ENCODE measurements around the gene THSD4.
A peak's percentile ranks its signal among the peaks of the same experiment; 100 is the strongest.
"Not testable (repeated sequence)": the region's sequence is repeated elsewhere in the genome, so short reads cannot be mapped to it uniquely, and the experiment has no call there.

THSD4 gene

DNA sequence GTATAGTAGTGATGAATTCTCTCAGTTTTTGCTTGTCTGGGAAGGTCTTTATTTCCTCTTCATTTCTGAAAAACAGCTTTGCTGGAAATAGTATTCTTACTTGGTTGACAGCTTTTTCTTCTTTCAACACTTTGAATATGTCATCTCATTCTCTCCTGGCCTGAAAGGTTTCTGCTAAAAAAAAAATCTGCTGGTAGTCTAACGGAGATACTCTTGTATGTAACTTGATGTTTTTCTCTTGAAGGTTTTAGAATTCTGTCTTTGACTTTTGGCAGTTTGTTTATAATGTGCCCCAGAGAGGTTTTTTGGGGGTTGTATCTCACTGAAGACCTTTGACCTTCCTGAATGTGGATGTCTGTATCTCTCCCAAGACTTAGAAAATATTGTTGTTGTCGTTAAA lies 47.0 kb downstream of the THSD4 start:
- H3K9me3 ChIP-seq (ENCODE audit: control insufficient read depth, low read length), result peaks cover 8% of the 10 kb centered on the region
- no peak overlapping the region for H2BK120ac ChIP-seq (ENCODE audit: low read depth, low read length)
- H3K4me2 ChIP-seq (ENCODE audit: low read length, poor library complexity, severe bottlenecking), result no peak overlapping the region
- H3K36me3 ChIP-seq (ENCODE audit: control insufficient read depth in 1 of 2, insufficient read depth in 2 of 2, low read depth in 1 of 2, low read length in 2 of 2), result peaks cover 0 to 4% of the 10 kb centered on the region in 2 experiments
- H3K27ac ChIP-seq (ENCODE audit: low read length, poor library complexity, severe bottlenecking), result no peak overlapping the region
- no peak overlapping the region for H2BK12ac ChIP-seq (ENCODE audit: low read length in 2 of 2)
- H2BK5ac ChIP-seq (ENCODE audit: low read depth, low read length, poor library complexity, severe bottlenecking), result no peak overlapping the region
- no peak overlapping the region for H3K4ac ChIP-seq (ENCODE audit: low read depth in 1 of 2, low read length in 2 of 2)
- H3K23ac ChIP-seq (ENCODE audit: low read length in 2 of 2), result no peak overlapping the region
- no peaks in the 10 kb centered on the region for H3K4me1 ChIP-seq (ENCODE audit: control insufficient read depth, insufficient read depth, low read depth, low read length)
- WGBS, result 86% methylated on average over 1 of the region's 2 CpGs
- H3K9ac ChIP-seq (ENCODE audit: low read length), result no peak overlapping the region
- H3K18ac ChIP-seq (ENCODE audit: low read depth in 1 of 2, low read length in 2 of 2), result no peak overlapping the region
- H2BK15ac ChIP-seq (ENCODE audit: low read depth, poor library complexity, severe bottlenecking), result no peak overlapping the region
- no peak overlapping the region for H2AFZ ChIP-seq (ENCODE audit: low read depth, low read length)
- no peaks in the 10 kb centered on the region for H3K27me3 ChIP-seq (ENCODE audit: control insufficient read depth in 1 of 2, insufficient read depth in 1 of 2, low read length in 2 of 2)
- no peak overlapping the region for H4K8ac ChIP-seq (ENCODE audit: low read length)
- H4K91ac ChIP-seq (ENCODE audit: low read length), result no peak overlapping the region
- no peak for DNase-seq
- no peak overlapping the region for H3K4me3 ChIP-seq (ENCODE audit: insufficient read depth in 1 of 2, low read depth in 1 of 2, low read length in 2 of 2)
- peaks cover 11% of the 10 kb centered on the region for H3K79me1 ChIP-seq (replicated peaks; ENCODE audit: low read length, poor library complexity, severe bottlenecking)
- no peak overlapping the region for H3K14ac ChIP-seq (ENCODE audit: low read length in 2 of 2)
- no peak overlapping the region for H2AK5ac ChIP-seq (ENCODE audit: low read length, severe bottlenecking)

DNA sequence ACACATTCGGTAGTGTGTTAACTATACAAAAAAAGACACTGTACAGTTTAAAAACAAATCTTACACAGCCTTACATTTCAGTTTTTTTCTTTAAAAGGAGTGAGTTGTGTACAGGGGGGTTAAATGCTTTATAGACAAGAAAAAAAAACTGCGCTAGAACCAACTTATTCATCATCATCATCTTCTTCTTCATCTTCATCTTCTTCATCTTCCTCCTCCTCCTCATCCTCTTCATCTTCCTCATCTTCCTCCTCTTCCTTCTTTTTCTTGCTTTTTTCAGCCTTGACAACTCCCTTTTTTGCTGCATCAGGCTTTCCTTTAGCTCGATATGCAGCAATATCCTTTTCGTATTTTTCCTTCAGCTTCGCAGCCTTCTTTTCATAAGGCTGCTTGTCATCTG lies 49.3 kb downstream of the THSD4 start:
- not testable (repeated sequence) for H3K4me1 ChIP-seq (ENCODE audit: control insufficient read depth, insufficient read depth, low read depth, low read length); H3K4ac ChIP-seq (ENCODE audit: low read depth in 1 of 2, low read length in 2 of 2); H2AK5ac ChIP-seq (ENCODE audit: low read length, severe bottlenecking); H3K27me3 ChIP-seq (ENCODE audit: control insufficient read depth in 1 of 2, insufficient read depth in 1 of 2, low read length in 2 of 2); H2AFZ ChIP-seq (ENCODE audit: low read depth, low read length); H3K14ac ChIP-seq (ENCODE audit: low read length in 2 of 2); H3K9me3 ChIP-seq (ENCODE audit: control insufficient read depth, low read length); H3K36me3 ChIP-seq (ENCODE audit: control insufficient read depth in 1 of 2, insufficient read depth in 2 of 2, low read depth in 1 of 2, low read length in 2 of 2); H4K91ac ChIP-seq (ENCODE audit: low read length); DNase-seq; H3K4me3 ChIP-seq (ENCODE audit: insufficient read depth in 1 of 2, low read depth in 1 of 2, low read length in 2 of 2); H3K23ac ChIP-seq (ENCODE audit: low read length in 2 of 2); H2BK12ac ChIP-seq (ENCODE audit: low read length in 2 of 2); H2BK5ac ChIP-seq (ENCODE audit: low read depth, low read length, poor library complexity, severe bottlenecking); H3K27ac ChIP-seq (ENCODE audit: low read length, poor library complexity, severe bottlenecking); H3K18ac ChIP-seq (ENCODE audit: low read depth in 1 of 2, low read length in 2 of 2); H3K4me2 ChIP-seq (ENCODE audit: low read length, poor library complexity, severe bottlenecking); H2BK120ac ChIP-seq (ENCODE audit: low read depth, low read length); H2BK15ac ChIP-seq (ENCODE audit: low read depth, poor library complexity, severe bottlenecking); H4K8ac ChIP-seq (ENCODE audit: low read length); H3K9ac ChIP-seq (ENCODE audit: low read length)
- peaks cover 11% of the 10 kb centered on the region for H3K79me1 ChIP-seq (replicated peaks; ENCODE audit: low read length, poor library complexity, severe bottlenecking)
- WGBS, result no CpG with 5 or more reads among the region's 5 CpGs

GRCh38 chr15:71167445-71168165 lies 52.3 kb downstream of the THSD4 start:
- no peak overlapping the region for H3K23ac ChIP-seq (ENCODE audit: low read length in 2 of 2)
- no peak overlapping the region for H3K14ac ChIP-seq (ENCODE audit: low read length in 2 of 2)
- no peaks in the 10 kb centered on the region for H3K27me3 ChIP-seq (ENCODE audit: control insufficient read depth in 1 of 2, insufficient read depth in 1 of 2, low read length in 2 of 2)
- H3K27ac ChIP-seq (ENCODE audit: low read length, poor library complexity, severe bottlenecking), result no peak overlapping the region
- no peak overlapping the region for H2BK5ac ChIP-seq (ENCODE audit: low read depth, low read length, poor library complexity, severe bottlenecking)
- H2BK15ac ChIP-seq (ENCODE audit: low read depth, poor library complexity, severe bottlenecking), result no peak overlapping the region
- H3K4me3 ChIP-seq (ENCODE audit: insufficient read depth in 1 of 2, low read depth in 1 of 2, low read length in 2 of 2), result no peak overlapping the region
- H2BK12ac ChIP-seq (ENCODE audit: low read length in 2 of 2), result no peak overlapping the region
- WGBS, result 87% methylated on average over 3 of the region's 3 CpGs
- no peak overlapping the region for H2AK5ac ChIP-seq (ENCODE audit: low read length, severe bottlenecking)
- no peaks in the 10 kb centered on the region for H3K4me1 ChIP-seq (ENCODE audit: control insufficient read depth, insufficient read depth, low read depth, low read length)
- no peak overlapping the region for H2AFZ ChIP-seq (ENCODE audit: low read depth, low read length)
- peaks cover 4 to 6% of the 10 kb centered on the region in 2 experiments for H3K36me3 ChIP-seq (ENCODE audit: control insufficient read depth in 1 of 2, insufficient read depth in 2 of 2, low read depth in 1 of 2, low read length in 2 of 2)
- no peak overlapping the region for H3K18ac ChIP-seq (ENCODE audit: low read depth in 1 of 2, low read length in 2 of 2)
- peaks cover 11% of the 10 kb centered on the region for H3K79me1 ChIP-seq (replicated peaks; ENCODE audit: low read length, poor library complexity, severe bottlenecking)
- no peak overlapping the region for H2BK120ac ChIP-seq (ENCODE audit: low read depth, low read length)
- no peak for DNase-seq
- no peak overlapping the region for H3K4ac ChIP-seq (ENCODE audit: low read depth in 1 of 2, low read length in 2 of 2)
- H4K8ac ChIP-seq (ENCODE audit: low read length), result no peak overlapping the region
- no peak overlapping the region for H4K91ac ChIP-seq (ENCODE audit: low read length)
- peaks cover 17% of the 10 kb centered on the region for H3K9me3 ChIP-seq (ENCODE audit: control insufficient read depth, low read length)
- H3K9ac ChIP-seq (ENCODE audit: low read length), result peak overlapping the region; percentile 2
- no peak overlapping the region for H3K4me2 ChIP-seq (ENCODE audit: low read length, poor library complexity, severe bottlenecking)

DNA sequence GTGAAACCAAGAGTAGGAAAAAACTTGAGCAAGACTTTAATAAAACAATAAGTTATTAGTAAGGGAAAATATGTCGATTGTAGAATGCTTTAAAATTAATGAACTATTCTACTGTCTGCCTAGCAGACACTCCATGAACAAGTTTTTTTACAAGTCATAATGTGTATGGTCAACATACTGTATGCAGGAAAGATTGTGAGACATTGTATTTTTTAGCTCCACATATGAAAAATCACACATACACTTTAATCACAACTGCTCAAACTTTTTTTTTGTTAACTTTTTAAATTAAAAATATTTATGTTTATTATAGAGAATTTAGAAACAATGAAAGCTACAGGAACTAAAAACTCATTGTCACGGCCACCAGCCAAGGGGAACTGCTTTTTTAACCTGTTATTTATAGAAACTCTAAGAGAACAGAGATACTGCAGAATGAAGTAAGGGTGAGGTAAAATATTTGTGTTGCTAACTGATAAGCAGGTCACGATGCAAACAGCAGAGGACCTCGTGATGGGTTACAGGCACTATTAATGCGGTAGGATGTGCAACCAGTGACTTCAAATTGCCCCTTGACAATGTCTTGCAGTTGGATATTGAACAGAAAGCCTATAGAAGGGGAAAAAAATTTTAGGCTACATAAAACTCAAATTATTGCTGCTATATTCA lies 53.0 kb downstream of the THSD4 start:
- Histone ChIP-seq H3K23ac (ENCODE audit: low read length in 2 of 2) (no peak overlapping the region), H4K91ac (ENCODE audit: low read length) (no peak overlapping the region), H2BK5ac (ENCODE audit: low read depth, low read length, poor library complexity, severe bottlenecking) (no peak overlapping the region), H3K9ac (ENCODE audit: low read length) (peak overlapping the region; percentile 2), H3K79me1 (replicated peaks; ENCODE audit: low read length, poor library complexity, severe bottlenecking) (peaks cover 11% of the 10 kb centered on the region), H2BK120ac (ENCODE audit: low read depth, low read length) (no peak overlapping the region), H3K9me3 (ENCODE audit: control insufficient read depth, low read length) (peaks cover 23% of the 10 kb centered on the region), H3K36me3 (ENCODE audit: control insufficient read depth in 1 of 2, insufficient read depth in 2 of 2, low read depth in 1 of 2, low read length in 2 of 2) (peaks cover 4 to 6% of the 10 kb centered on the region in 2 experiments), H3K4me1 (ENCODE audit: control insufficient read depth, insufficient read depth, low read depth, low read length) (no peaks in the 10 kb centered on the region), H2BK12ac (ENCODE audit: low read length in 2 of 2) (no peak overlapping the region), H3K14ac (ENCODE audit: low read length in 2 of 2) (no peak overlapping the region), H3K18ac (ENCODE audit: low read depth in 1 of 2, low read length in 2 of 2) (no peak overlapping the region), H2BK15ac (ENCODE audit: low read depth, poor library complexity, severe bottlenecking) (no peak overlapping the region), H3K4me2 (ENCODE audit: low read length, poor library complexity, severe bottlenecking) (no peak overlapping the region), H2AFZ (ENCODE audit: low read depth, low read length) (no peak overlapping the region), H3K27ac (ENCODE audit: low read length, poor library complexity, severe bottlenecking) (no peak overlapping the region), H3K4ac (ENCODE audit: low read depth in 1 of 2, low read length in 2 of 2) (no peak overlapping the region), H2AK5ac (ENCODE audit: low read length, severe bottlenecking) (no peak overlapping the region), H4K8ac (ENCODE audit: low read length) (no peak overlapping the region), H3K27me3 (ENCODE audit: control insufficient read depth in 1 of 2, insufficient read depth in 1 of 2, low read length in 2 of 2) (no peaks in the 10 kb centered on the region), H3K4me3 (ENCODE audit: insufficient read depth in 1 of 2, low read depth in 1 of 2, low read length in 2 of 2) (no peak overlapping the region)
- 61% methylated on average over 3 of the region's 5 CpGs for WGBS
- no peak for DNase-seq
